NCI-H2196 treated with DMSO at 0.1 percent for 48 hours (cell line): ENCODE data around the gene WHAMM.
"Not testable (repeated sequence)": the region's sequence is repeated elsewhere in the genome, so short reads cannot be mapped to it uniquely, and the experiment has no call there.

Experiments
- DNase-seq: peaks from one replicate; lab custom pipeline; 2025; ENCODE audit not compliant: unreplicated experiment; lab: John Stamatoyannopoulos, UW

The WHAMM gene

DNA sequence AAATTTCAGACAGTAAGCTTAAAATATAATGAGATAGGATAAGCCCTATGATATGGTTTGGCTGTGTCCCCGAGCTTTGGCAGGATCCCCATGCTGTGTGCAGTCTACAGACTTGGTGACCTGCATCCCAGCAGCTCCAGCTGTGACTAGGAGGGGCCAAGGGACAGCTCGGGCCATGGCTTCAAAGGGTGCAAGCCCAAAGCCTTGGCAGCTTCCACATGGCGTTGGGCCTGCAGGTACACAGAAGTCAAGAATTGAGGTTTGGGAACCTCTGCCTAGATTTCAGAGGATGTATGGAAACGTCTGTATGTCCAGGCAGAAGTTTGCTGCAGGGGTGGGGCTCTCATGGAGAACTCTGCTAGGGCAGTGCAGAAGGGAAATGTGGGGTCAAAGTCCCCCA, 56.2 kb downstream of the WHAMM start:
- not testable (repeated sequence) for DNase-seq

GRCh38 chr15:82865981-82866380, 56.6 kb downstream of the WHAMM start:
- DNase-seq = not testable (repeated sequence)

- no peak for DNase-seq
These were observed 61.4 kb downstream of the WHAMM start for GRCh38 chr15:82870727-82871320.

- no peak for DNase-seq
These were observed 61.9 kb downstream of the WHAMM start for GRCh38 chr15:82871358-82871757.

DNA sequence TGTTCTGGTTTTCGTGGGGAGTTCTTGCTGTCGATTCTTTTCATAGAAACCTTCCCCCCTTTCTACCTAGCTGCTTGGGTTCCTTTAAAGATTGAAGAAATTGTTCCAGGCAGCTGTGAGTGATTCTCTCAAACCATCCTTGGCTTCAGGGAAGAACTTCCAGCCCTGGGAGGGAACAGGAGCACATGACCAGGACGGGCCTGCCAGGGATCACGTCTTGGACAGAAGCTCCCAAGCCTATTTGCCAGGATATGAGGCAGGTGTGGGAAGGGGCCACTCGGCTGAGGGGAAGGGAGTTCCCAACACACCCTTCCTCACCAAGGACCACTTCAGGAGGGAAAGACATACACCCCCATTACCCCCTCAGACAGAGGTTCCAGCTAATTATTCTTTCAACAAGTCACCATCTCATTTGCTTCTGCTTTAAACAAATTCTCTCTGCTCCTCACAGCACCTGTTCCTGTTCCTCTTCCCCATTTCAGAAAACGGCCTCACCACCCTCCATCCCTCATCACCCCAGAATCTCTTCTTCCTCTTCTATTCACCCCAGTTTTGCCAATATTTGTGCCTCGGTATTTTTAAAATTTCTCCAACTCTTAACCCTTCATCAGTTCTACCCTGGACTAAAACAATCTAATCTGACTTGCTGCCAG, 62.5 kb downstream of the WHAMM start:
- DNase-seq = no peak

DNA sequence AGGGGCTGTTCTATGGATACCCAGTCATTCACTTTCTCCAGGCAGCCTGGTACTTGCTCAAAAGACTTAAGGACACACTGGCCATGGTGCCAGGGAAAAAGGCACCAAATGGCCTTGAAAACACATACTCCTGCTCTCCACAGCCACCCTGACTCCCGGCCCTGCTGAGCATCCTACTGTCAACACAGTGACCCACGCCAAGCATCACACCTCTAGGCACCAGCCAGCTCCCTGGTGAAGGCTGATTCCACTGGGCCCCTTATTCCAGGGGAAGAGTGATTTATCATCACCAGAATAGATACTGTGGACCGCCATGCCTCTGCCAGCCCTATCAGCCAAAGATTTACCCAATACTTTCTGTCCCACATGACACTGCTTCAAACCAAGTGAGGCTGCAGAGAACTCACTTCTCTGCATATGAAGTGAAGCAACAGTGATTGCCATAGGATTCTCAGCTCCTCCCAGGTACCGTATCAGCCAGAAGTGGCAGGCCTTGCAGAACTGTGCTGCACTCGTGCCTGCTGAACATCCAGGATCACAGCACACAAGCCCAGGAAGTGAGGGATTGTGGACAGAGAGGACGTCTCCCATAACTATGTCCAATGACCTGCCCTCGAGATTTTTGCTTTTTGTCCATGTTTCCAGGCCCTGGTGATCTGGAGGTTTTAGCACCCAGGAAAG, 63.7 kb downstream of the WHAMM start:
- DNase-seq = no peak

DNA sequence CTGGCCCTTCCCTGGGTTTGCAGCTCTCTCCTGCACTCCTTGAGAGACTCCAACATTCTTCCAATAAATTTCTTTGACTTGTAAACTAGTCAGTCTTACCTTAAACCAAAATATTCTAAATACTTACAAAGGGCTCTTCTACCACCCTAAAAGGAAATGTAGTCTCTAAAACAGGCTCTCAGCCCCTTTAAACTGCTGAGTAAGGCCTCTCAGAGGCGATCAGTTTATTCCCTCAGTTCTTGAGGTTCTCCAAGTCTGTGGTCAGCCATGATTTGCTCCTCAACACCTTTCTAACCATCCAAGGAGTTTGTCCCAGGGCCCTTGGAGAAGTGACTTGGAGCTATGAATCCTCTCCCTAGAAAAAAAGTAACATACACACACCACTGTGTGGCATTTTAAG, 64.8 kb downstream of the WHAMM start:
- no peak for DNase-seq

GRCh38 chr15:82874961-82875360, 65.5 kb downstream of the WHAMM start:
- DNase-seq = no peak

- no peak for DNase-seq
These were observed 66.1 kb downstream of the WHAMM start for GRCh38 chr15:82875411-82876003.

DNA sequence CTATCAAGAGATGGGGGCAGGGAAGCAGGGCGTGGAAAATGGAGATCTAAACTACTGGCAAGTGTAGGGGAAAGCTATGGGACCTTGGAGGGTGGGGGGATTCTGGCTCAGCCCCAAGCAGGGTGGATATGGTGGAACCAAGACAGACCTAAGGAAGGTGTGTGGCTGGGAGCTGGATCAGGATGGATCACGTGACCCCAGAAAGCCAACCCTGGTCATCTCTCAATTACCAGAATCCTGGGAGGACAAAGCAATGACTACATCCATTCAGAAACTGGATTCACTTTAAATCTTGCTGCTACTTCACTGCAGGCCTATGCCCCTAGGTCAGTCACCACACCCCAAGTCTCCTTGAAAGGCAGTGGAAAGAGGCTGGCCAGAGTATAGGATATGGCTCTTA, 68.4 kb downstream of the WHAMM start:
- DNase-seq = no peak

DNA sequence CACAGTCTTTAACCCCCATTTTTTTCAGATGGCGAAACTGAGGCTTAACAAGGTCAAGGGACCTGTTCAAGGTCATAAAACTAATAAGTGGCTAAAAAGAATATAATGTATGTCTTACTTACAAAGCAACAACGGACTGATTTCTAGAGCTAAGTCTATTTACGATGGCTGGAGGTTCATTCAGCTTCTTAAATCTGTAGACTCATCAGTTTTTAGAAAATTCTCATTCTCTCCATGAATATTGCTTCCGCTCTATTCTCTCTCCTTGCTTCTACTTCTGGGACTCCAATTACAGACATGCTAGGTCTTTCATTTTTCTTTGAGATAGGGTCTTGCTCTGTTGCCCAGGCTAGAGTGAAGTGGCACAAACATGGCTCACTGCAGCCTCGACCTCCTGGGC, 68.9 kb downstream of the WHAMM start:
- DNase-seq = no peak

DNA sequence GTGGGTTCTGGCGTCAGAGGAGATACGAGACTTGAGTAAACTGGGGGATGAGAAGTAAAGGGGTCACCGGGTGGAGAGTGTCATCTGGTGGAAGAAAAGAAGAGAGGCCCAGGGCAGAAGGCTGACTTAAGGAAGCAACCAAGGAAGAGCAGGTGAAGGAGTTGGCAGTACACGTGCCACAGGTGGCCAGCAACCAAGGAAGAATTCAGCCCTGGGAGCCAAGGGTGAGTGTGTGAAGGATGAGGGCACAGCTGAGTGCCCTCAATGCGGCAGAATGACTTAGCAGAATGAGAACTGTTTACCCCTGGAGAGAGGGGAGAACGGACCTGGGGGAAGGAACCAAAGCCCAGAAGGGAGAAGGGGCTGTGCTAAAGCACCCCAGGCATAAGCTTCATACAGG, 71.3 kb downstream of the WHAMM start:
- DNase-seq = no peak

DNA sequence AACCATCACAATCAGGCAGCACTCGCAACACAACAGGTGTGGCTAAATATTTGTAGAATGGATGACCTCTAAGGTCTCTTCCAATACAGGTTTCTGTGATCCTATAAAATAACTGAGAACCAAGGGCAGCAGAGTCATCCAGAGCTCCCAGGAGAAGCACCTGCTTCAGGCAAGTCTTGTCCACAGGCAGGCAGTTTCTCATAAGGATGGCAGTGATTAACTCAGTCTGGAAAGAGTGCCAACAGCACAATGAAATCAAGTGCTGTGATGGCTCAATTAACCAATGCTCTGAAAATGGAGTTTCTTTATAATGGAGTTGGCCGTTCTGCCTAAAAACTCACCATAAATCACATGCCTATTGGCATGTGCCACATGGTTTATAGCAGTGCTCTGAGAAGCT, 72.3 kb downstream of the WHAMM start:
- no peak for DNase-seq

GRCh38 chr15:82882273-82882928, 73.0 kb downstream of the WHAMM start:
- no peak for DNase-seq
